ENCODE data around the gene TMEM232. TPM values are rescaled to one million over a fixed set of nuclear protein-coding genes. Genes with fewer than 3 reads are reported as not detected.
A peak's percentile ranks its signal among the peaks of the same experiment; 100 is the strongest.

Gene TMEM232
- total and polyA plus RNA-seq, 2 experiments from 2014 or later: 0.78 to 6.2 TPM

GRCh38 chr5:110752953-110753352 is 26.5 kb upstream of the TMEM232 start:
- H3F3A ChIP-seq (ENCODE audit: insufficient read depth): peaks cover 25% of the 10 kb centered on the region; the same call in 1 of the 2 replicates
- no peak for DNase-seq
- no peaks in the 10 kb centered on the region for H3K9me3 ChIP-seq (ENCODE audit: low read depth)
- peaks cover 9% of the 10 kb centered on the region; the same call in 1 of the 2 replicates for H3K79me2 ChIP-seq (ENCODE audit: insufficient read depth)
- peaks cover 22% of the 10 kb centered on the region for H3K36me3 ChIP-seq (ENCODE audit: low read depth)
- 95 to 96% methylated on average over 1 of the region's 1 CpG for WGBS, 2 experiments (ENCODE audit: low coverage in 1 of 2, low lambda C conversion rate in 2 of 2, missing lambda C conversion rate in 2 of 2)
- no peaks in the 10 kb centered on the region for H3K9me2 ChIP-seq (ENCODE audit: insufficient read depth)
- H3K4me1 ChIP-seq (ENCODE audit: insufficient read depth): no peaks in the 10 kb centered on the region
- no peak overlapping the region for H3K9ac ChIP-seq
- H3K4me2 ChIP-seq (ENCODE audit: unreplicated experiment): no peak overlapping the region
- TF ChIP-seq EZH2phosphoT487 (IDR thresholded peaks at IDR 0.05; ENCODE audit: insufficient read depth, low read depth) (no peak), EZH2 (IDR thresholded peaks at IDR 0.05; ENCODE audit: insufficient read depth, poor library complexity, severe bottlenecking) (no peak)
- no peak overlapping the region for H3K27ac ChIP-seq
- in situ Hi-C loops (cut with MboI): no loop called here
- H2AFZ ChIP-seq: no peak overlapping the region
- no peaks in the 10 kb centered on the region; the same call in 1 of the 2 replicates for H4K20me1 ChIP-seq (ENCODE audit: insufficient read depth)
- H3K27me3 ChIP-seq (replicated peaks; ENCODE audit: insufficient read depth): no peaks in the 10 kb centered on the region
- no peak overlapping the region for H3K4me3 ChIP-seq

- in situ Hi-C loops (cut with MboI): no loop called here
- TF ChIP-seq EZH2phosphoT487 (IDR thresholded peaks at IDR 0.05; ENCODE audit: insufficient read depth, low read depth): no peak
- no peak for TF ChIP-seq EZH2 (IDR thresholded peaks at IDR 0.05; ENCODE audit: insufficient read depth, poor library complexity, severe bottlenecking)
- Histone ChIP-seq H3K9ac (no peak overlapping the region), H2AFZ (no peak overlapping the region), H3K9me2 (ENCODE audit: insufficient read depth) (no peaks in the 10 kb centered on the region), H3K36me3 (ENCODE audit: low read depth) (peaks cover 20% of the 10 kb centered on the region), H3F3A (ENCODE audit: insufficient read depth) (peaks cover 25% of the 10 kb centered on the region; the same call in 1 of the 2 replicates), H3K4me2 (ENCODE audit: unreplicated experiment) (no peak overlapping the region), H3K4me3 (no peak overlapping the region), H3K9me3 (ENCODE audit: low read depth) (no peaks in the 10 kb centered on the region), H3K27ac (no peak overlapping the region), H3K4me1 (ENCODE audit: insufficient read depth) (no peaks in the 10 kb centered on the region), H3K79me2 (ENCODE audit: insufficient read depth) (peaks cover 9% of the 10 kb centered on the region; the same call in 1 of the 2 replicates), H3K27me3 (replicated peaks; ENCODE audit: insufficient read depth) (no peaks in the 10 kb centered on the region), H4K20me1 (ENCODE audit: insufficient read depth) (no peaks in the 10 kb centered on the region)
- 91% methylated on average over 8 of the region's 8 CpGs for WGBS, 2 experiments (ENCODE audit: low coverage in 1 of 2, low lambda C conversion rate in 2 of 2, missing lambda C conversion rate in 2 of 2)
- no peak for DNase-seq
Measured at GRCh38 chr5:110751902-110752762, 25.7 kb upstream of the TMEM232 start.

GRCh38 chr5:110738812-110739651 is 12.6 kb upstream of the TMEM232 start, which contains the start of gene SLC25A46:
Gene SLC25A46, plus strand, starts transcription at chr5:110739007. Its CDS starts 113 bp downstream, at chr5:110739120.
- no peak for TF ChIP-seq EZH2phosphoT487 (IDR thresholded peaks at IDR 0.05; ENCODE audit: insufficient read depth, low read depth)
- no peak for TF ChIP-seq EZH2 (IDR thresholded peaks at IDR 0.05; ENCODE audit: insufficient read depth, poor library complexity, severe bottlenecking)
- DNase-seq: peak; percentile 95
- Histone ChIP-seq H2AFZ (peak within 1 kb of the TSS; percentile 100), H4K20me1 (ENCODE audit: insufficient read depth) (no peaks in the 10 kb centered on the region), H3K27ac (peak within 1 kb of the TSS; percentile 75), H3K4me2 (ENCODE audit: unreplicated experiment) (peak within 1 kb of the TSS; percentile 95), H3K4me3 (peak within 1 kb of the TSS; percentile 95), H3K9me3 (ENCODE audit: low read depth) (no peaks in the 10 kb centered on the region), H3K36me3 (ENCODE audit: low read depth) (peaks cover 7% of the 10 kb centered on the region), H3K4me1 (ENCODE audit: insufficient read depth) (peaks cover 7% of the 10 kb centered on the region; the same call in 1 of the 2 replicates), H3K9me2 (ENCODE audit: insufficient read depth) (no peaks in the 10 kb centered on the region), H3K27me3 (replicated peaks; ENCODE audit: insufficient read depth) (no peaks in the 10 kb centered on the region), H3K79me2 (ENCODE audit: insufficient read depth) (peaks cover 49% of the 10 kb centered on the region), H3F3A (ENCODE audit: insufficient read depth) (no peaks in the 10 kb centered on the region; the same call in 1 of the 2 replicates), H3K9ac (peak within 1 kb of the TSS; percentile 89)
- in situ Hi-C loops (cut with MboI): no loop called here
- 0 to 1% methylated on average over 51 to 58 of the region's 62 CpGs for WGBS, 2 experiments (ENCODE audit: low coverage in 1 of 2, low lambda C conversion rate in 2 of 2, missing lambda C conversion rate in 2 of 2)

GRCh38 chr5:110738503-110738811 is 12.0 kb upstream of the TMEM232 start:
- H2AFZ ChIP-seq: peak overlapping the region; percentile 100
- no peaks in the 10 kb centered on the region for H3K9me2 ChIP-seq (ENCODE audit: insufficient read depth)
- peak overlapping the region; percentile 89 for H3K9ac ChIP-seq
- peaks cover 44% of the 10 kb centered on the region for H3K79me2 ChIP-seq (ENCODE audit: insufficient read depth)
- peak overlapping the region; percentile 95 for H3K4me2 ChIP-seq (ENCODE audit: unreplicated experiment)
- H3K36me3 ChIP-seq (ENCODE audit: low read depth): peaks cover 1% of the 10 kb centered on the region
- H3K4me3 ChIP-seq: peak overlapping the region; percentile 95
- H3K27me3 ChIP-seq (replicated peaks; ENCODE audit: insufficient read depth): no peaks in the 10 kb centered on the region
- TF ChIP-seq EZH2 (IDR thresholded peaks at IDR 0.05; ENCODE audit: insufficient read depth, poor library complexity, severe bottlenecking): no peak
- TF ChIP-seq EZH2phosphoT487 (IDR thresholded peaks at IDR 0.05; ENCODE audit: insufficient read depth, low read depth): no peak
- H4K20me1 ChIP-seq (ENCODE audit: insufficient read depth): no peaks in the 10 kb centered on the region
- peaks cover 7% of the 10 kb centered on the region; the same call in 1 of the 2 replicates for H3K4me1 ChIP-seq (ENCODE audit: insufficient read depth)
- DNase-seq: no peak
- H3K27ac ChIP-seq: peak overlapping the region; percentile 75
- 1% methylated on average over 14 of the region's 14 CpGs for WGBS, 2 experiments (ENCODE audit: low coverage in 1 of 2, low lambda C conversion rate in 2 of 2, missing lambda C conversion rate in 2 of 2)
- H3F3A ChIP-seq (ENCODE audit: insufficient read depth): no peaks in the 10 kb centered on the region; the same call in 1 of the 2 replicates
- in situ Hi-C loops (cut with MboI): no loop called here
- no peaks in the 10 kb centered on the region for H3K9me3 ChIP-seq (ENCODE audit: low read depth)

Data from GM23248 (cell line).